Epithelial cell of esophagus (primary cell): ENCODE results near the gene VPS41.
A peak's percentile ranks its signal among the peaks of the same experiment; 100 is the strongest.

Experiments
- DNase-seq: peaks from one replicate; pipeline ENCODE4 v3.0.0; 2010; ENCODE audit warnings: low read depth
- H3K4me3 ChIP-seq: 2 replicates; pipeline ENCODE4 v1.5.1; 2011; ENCODE audit warnings: mild to moderate bottlenecking, low read length, control low read depth
- TF ChIP-seq, protein P1 (sequence below): IDR thresholded peaks from 2 replicates; pipeline ENCODE4 v1.5.1; 2011; ENCODE audit warnings: low read depth, mild to moderate bottlenecking, low read length, control low read depth, inconsistent platforms; ENCODE audit not compliant: insufficient read depth; ENCODE audit errors: missing control alignments

VPS41 gene

DNA sequence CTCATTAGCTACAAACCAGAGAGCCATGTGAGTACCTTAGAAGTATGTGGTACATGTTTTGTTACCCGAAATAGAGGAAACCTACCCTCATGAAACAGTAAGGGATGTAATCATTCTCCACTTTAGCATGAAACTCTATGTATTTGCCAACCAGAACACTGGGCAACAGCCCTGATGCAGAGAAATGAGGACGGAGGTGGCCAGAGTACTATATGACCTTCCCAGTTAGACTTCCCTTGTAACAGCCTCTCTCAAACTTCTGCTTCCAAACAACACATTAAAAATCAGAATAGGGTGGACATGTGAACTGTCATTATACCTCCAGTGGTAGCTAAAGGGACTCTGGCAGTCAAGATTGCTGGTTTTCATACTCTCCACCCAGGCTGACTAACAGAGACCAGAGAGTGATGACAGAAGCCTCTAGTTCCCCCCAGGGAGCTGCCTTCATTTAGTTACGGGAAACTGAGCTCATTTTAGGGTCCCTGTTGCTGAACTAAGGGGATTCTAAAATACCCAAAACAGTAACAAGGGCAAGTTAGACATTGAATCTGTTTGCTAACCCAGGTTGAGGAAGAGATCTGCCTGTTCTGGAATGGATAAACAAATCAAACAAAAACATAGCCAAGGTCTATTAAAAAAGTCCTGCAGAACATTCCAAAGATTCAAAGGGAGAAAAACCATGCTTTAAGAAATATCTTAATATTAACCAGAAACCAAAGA, 83.1 kb downstream of the VPS41 start:
- no peak overlapping the region for H3K4me3 ChIP-seq
- no peak for DNase-seq

DNA sequence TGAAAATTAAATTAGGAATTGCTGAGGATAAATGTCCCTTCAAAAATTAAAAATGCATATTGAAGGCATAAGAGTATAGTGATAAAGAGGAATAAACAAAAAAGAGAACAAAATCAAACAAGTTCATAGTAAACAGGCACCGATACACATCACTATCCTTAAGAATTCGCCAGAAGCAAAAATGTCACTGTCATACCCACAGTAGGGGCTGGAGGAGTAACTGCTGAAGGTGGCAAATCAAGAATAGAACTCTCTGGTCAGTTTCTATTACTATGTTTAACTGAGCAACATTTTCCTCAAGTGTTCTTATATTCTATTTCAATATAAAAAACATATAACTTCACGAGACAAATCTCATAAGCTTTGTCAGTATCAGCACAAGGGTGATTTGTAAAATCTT, 84.0 kb downstream of the VPS41 start:
- H3K4me3 ChIP-seq = no peak overlapping the region
- DNase-seq = no peak
- TF ChIP-seq, protein P1, sequence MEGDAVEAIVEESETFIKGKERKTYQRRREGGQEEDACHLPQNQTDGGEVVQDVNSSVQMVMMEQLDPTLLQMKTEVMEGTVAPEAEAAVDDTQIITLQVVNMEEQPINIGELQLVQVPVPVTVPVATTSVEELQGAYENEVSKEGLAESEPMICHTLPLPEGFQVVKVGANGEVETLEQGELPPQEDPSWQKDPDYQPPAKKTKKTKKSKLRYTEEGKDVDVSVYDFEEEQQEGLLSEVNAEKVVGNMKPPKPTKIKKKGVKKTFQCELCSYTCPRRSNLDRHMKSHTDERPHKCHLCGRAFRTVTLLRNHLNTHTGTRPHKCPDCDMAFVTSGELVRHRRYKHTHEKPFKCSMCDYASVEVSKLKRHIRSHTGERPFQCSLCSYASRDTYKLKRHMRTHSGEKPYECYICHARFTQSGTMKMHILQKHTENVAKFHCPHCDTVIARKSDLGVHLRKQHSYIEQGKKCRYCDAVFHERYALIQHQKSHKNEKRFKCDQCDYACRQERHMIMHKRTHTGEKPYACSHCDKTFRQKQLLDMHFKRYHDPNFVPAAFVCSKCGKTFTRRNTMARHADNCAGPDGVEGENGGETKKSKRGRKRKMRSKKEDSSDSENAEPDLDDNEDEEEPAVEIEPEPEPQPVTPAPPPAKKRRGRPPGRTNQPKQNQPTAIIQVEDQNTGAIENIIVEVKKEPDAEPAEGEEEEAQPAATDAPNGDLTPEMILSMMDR = no peak

More for the DNA sequence above, 83.1 kb downstream of the VPS41 start:
- TF ChIP-seq, protein P1 = no peak

GRCh38 chr7:38822549-38822948, 86.4 kb downstream of the VPS41 start:
- TF ChIP-seq, protein P1 = no peak
- DNase-seq = peak; percentile 6

DNA sequence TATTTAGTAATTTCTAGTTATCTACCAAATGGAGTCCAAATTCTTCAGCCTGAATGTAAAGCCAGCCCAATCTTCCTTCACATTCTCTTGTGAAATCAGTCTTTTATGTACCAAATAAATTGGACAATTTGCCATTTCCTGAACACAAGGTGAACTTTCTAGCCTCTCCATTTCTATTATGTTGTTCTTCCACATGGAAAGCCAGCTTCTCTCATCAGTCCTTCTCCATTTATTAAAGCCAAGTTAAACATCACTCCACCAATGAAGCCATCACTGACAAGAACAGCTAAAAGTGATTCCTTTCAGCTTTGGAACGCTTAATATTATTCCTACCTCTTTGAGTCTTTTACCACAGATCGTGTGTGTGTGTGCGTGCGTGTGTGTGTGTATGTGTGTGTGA, 88.4 kb downstream of the VPS41 start:
- no peak overlapping the region for H3K4me3 ChIP-seq
- TF ChIP-seq, protein P1 = no peak
- no peak for DNase-seq

More at GRCh38 chr7:38822549-38822948, 86.4 kb downstream of the VPS41 start:
- H3K4me3 ChIP-seq = no peak overlapping the region

GRCh38 chr7:38819463-38819862, 89.5 kb downstream of the VPS41 start:
- TF ChIP-seq, protein P1 = no peak
- no peak for DNase-seq
- no peak overlapping the region for H3K4me3 ChIP-seq

GRCh38 chr7:38817526-38817925, 91.5 kb downstream of the VPS41 start:
- TF ChIP-seq, protein P1 = no peak
- no peak for DNase-seq
- H3K4me3 ChIP-seq = no peak overlapping the region

- TF ChIP-seq, protein P1 = no peak
- no peak overlapping the region for H3K4me3 ChIP-seq
- no peak for DNase-seq
Observed at GRCh38 chr7:38813768-38814167, 95.2 kb downstream of the VPS41 start.
